VCaP (cell line): ENCODE measurements around the gene PFN4.
A peak's percentile ranks its signal among the peaks of the same experiment; 100 is the strongest.

Experiments used
- H3K27ac ChIP-seq: fragments of 450-650 bp; 2 replicates; pipeline ENCODE4 v1.5.1; 2017
- TF ChIP-seq, protein P1 (sequence below): fragments of 450-650 bp; conservative IDR thresholded peaks from 2 replicates; pipeline ENCODE4 v1.5.1; 2017; ENCODE audit warnings: mild to moderate bottlenecking, moderate library complexity

The PFN4 gene

DNA sequence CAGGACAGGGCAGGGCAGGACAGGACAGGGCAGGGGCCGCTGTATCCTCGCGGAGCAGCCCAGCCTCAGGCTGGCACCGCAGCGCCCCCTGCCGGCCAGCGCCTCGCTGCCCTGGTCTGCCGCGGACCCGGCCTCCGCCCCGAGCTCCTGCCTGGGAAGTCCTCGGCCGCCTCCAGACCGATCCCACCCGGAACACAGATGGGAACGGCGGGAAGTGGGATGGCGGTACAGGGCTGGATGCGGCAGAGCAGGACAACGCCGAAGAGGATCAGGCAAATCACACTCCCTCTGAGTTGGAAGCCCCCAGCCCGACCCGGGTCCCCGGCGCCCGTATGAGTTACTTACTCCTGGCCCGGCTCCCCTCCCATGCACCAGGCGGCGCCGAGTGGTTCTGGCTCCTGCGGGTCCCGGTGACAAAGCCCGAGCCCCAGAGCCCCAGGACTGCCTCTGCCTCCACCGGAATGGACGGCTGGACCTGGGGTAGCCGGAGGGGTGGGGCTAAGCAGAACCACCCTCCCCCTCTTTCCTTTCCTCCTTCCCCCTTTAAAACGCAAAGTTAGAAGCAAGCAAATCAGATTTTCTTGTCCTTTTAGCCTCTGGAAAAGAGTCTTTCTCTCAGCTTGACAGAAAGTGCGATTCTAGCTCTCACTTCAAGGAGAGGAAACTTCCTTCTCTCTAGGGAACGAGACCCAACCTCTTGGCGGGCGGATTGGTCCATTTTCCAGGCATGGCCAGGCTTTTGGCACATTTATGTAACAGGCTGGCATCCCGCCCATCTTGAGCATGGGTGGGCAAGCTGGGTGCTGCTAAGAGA is 38.5 kb downstream of the PFN4 start, which contains the start of gene TP53I3:
TP53I3 (minus strand) TSS at position 449 of the 814 bp plus-strand sequence. CDS start 508 bp downstream, outside the sequence.
- peak within 1 kb of the TSS; percentile 82 for H3K27ac ChIP-seq
- TF ChIP-seq, protein P1, sequence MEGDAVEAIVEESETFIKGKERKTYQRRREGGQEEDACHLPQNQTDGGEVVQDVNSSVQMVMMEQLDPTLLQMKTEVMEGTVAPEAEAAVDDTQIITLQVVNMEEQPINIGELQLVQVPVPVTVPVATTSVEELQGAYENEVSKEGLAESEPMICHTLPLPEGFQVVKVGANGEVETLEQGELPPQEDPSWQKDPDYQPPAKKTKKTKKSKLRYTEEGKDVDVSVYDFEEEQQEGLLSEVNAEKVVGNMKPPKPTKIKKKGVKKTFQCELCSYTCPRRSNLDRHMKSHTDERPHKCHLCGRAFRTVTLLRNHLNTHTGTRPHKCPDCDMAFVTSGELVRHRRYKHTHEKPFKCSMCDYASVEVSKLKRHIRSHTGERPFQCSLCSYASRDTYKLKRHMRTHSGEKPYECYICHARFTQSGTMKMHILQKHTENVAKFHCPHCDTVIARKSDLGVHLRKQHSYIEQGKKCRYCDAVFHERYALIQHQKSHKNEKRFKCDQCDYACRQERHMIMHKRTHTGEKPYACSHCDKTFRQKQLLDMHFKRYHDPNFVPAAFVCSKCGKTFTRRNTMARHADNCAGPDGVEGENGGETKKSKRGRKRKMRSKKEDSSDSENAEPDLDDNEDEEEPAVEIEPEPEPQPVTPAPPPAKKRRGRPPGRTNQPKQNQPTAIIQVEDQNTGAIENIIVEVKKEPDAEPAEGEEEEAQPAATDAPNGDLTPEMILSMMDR, result peak; percentile 96

DNA sequence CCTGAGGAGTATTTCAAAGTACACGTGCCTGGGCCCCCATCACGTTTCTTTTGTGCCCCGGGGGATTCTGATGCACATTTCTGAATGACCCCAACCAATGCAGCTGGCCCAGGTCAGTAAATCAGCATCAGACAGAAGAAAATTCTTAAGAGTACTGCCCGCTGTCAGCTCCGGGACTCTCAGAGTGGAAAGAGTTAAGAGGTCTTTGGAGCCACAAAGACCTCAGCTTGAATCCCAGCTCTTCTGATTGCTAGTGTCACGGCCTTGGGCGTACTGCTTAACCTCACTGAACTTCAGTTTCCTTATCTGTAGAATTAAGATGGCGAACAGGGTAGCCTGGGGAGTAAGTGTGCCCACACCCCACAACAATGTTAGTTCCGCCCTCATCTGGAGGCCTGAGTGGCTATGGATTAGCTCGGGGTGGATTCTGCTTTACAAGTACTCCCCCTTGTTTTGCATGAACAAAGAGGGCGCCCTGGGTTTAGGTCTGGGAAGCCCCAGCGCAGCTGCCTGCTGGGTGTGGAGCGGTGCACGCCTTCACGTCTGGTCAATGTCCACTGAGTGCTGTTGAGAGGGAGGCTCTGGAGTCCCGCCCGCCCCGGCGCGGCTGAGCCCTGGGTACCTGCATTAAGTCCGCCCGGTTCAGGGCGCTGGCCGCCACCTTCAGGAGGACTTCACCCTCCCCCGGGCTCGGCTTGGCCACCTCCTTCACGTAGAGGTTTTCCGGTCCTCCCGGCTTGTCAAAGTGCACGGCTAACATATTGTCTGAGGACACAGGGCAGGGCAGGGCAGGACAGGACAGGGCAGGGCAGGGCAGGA is 39.4 kb downstream of the PFN4 start:
- TF ChIP-seq, protein P1, result no peak
- H3K27ac ChIP-seq, result peak overlapping the region; percentile 82

DNA sequence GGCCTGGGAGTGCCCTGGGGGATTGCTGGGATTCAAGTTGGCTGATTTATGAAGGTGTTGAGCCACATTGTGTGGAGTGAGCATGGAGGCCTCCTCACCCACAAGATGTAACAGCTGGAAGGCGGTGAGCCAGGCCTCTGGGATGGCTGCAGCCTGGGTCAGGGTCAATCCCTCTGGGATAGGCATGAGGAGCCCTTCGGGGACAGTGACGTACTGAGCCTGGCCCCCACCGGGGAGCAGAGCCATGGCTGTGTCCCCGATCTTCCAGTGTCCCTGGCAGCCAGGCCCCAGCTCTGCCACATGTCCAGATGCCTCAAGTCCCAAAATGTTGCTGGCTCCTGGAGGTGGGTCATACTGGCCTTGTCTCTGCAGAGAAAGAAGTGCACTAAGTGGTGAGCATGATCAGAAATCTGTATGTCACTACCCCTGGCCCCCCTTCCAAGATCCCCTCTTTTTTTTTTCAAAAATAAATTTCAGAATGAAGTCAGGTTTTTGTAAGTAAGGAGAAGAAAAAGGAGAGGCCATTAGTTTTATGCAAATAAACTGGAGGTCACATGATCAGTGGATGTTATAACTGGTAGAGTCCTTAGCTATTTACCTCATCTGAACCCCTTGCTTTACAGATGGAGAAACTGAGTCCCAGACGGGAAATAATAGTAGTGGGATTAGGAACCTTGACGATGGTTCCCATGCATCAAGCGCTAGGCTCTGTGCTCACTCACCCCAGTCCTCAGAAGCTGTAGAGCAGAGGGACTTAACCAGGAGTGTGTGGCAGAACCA is 40.2 kb downstream of the PFN4 start:
- peak overlapping the region; percentile 82 for H3K27ac ChIP-seq
- TF ChIP-seq, protein P1, result no peak

DNA sequence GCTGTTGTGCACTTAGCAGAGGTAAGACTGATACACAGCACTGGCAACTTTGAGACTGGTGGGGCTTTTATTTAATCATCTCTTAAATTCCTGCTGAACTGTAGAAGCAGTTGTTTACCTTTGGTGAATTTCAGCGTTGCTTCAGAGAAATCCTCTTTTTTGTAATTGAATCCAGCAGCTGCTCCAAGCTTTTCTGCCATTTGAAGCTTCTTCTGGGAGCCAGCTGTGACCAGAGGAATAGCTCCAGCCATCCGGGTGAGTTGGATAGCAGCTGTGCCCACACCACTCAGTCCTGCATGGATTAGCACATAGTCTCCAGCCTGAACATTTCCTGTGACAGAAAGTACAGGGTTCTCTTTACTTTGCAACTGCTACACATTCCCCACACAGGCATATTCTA is 42.4 kb downstream of the PFN4 start:
- TF ChIP-seq, protein P1, result no peak
- H3K27ac ChIP-seq, result no peak overlapping the region

DNA sequence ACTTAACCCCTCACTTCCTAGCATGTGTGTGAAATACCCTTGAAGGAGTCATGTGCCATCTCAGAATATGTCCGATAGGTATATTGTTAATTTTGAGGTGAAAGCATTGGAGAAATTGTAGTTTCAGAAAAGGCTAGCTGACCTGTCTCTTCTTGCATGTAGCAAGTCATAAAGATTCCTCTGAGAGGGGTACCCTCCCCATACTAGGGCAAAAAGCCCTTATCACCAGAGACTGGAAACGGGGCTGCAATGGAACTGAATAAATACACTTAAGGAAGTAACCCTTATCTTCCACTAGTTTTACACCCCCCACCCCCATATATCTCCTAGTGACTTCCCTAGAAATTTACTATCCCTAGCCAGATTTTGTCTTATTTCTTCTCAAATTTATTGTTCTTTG is 45.3 kb downstream of the PFN4 start:
- peak overlapping the region; percentile 81 for H3K27ac ChIP-seq
- TF ChIP-seq, protein P1, result no peak

DNA sequence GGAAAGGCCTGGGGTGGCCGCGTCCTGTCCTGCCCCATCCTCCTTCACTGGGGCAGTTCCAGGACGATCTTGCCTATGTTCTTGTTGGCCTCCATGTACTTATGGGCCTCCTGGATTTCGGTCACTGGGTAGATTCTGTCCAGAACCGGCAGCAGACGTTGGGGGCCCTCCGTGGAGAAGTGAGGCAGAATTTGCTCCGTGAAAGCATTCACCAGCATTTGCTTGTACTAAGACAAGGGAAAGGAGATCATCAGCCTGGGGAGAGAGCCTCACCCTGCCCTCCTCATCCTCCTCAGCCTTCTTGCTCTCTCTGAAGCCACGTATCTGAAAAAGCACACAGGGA is 45.6 kb downstream of the PFN4 start:
- TF ChIP-seq, protein P1, result no peak
- peak overlapping the region; percentile 81 for H3K27ac ChIP-seq
